ELF-1 (cell line): ENCODE data around the gene GSG1L.

Experiments
- DNase-seq: peaks from one replicate; pipeline ENCODE4 v3.0.0-alpha.2; 2016; ENCODE audit warnings: low read depth, low spot score

GSG1L gene

GRCh38 chr16:27852681-27853080, 210.8 kb downstream of the GSG1L start:
- peak; percentile 27 for DNase-seq

GRCh38 chr16:27852116-27852515, 211.4 kb downstream of the GSG1L start:
- no peak for DNase-seq

GRCh38 chr16:27851586-27851985, 211.9 kb downstream of the GSG1L start:
- DNase-seq, result no peak

- no peak for DNase-seq
Observed at GRCh38 chr16:27849621-27850020, 213.9 kb downstream of the GSG1L start.

GRCh38 chr16:27847030-27847550, 216.4 kb downstream of the GSG1L start:
- DNase-seq, result no peak

- no peak for DNase-seq
Observed at GRCh38 chr16:27844826-27845225, 218.7 kb downstream of the GSG1L start.

GRCh38 chr16:27843800-27844199, 219.7 kb downstream of the GSG1L start:
- DNase-seq, result no peak

- no peak for DNase-seq
Observed at GRCh38 chr16:27841911-27842310, 221.6 kb downstream of the GSG1L start.

- no peak for DNase-seq
Observed at GRCh38 chr16:27841061-27841801, 222.3 kb downstream of the GSG1L start.

GRCh38 chr16:27840311-27841060, 223.0 kb downstream of the GSG1L start:
- no peak for DNase-seq

GRCh38 chr16:27839419-27839818, 224.1 kb downstream of the GSG1L start:
- DNase-seq, result peak; percentile 36

GRCh38 chr16:27838536-27839175, 224.9 kb downstream of the GSG1L start:
- no peak for DNase-seq

- DNase-seq, result no peak
Observed at GRCh38 chr16:27829975-27830374, 233.5 kb downstream of the GSG1L start.

- DNase-seq, result no peak
Observed at GRCh38 chr16:27828671-27829070, 234.8 kb downstream of the GSG1L start.

GRCh38 chr16:27827765-27828164, 235.7 kb downstream of the GSG1L start:
- DNase-seq, result no peak

- no peak for DNase-seq
Observed at GRCh38 chr16:27826893-27827289, 236.6 kb downstream of the GSG1L start.

- DNase-seq, result no peak
Observed at GRCh38 chr16:27826081-27826892, 237.2 kb downstream of the GSG1L start.

GRCh38 chr16:27824786-27825185, 238.7 kb downstream of the GSG1L start:
- DNase-seq, result no peak

GRCh38 chr16:27824006-27824405, 239.5 kb downstream of the GSG1L start:
- no peak for DNase-seq

- DNase-seq, result no peak
Observed at GRCh38 chr16:27823421-27823820, 240.1 kb downstream of the GSG1L start.

GRCh38 chr16:27822996-27823395, 240.5 kb downstream of the GSG1L start:
- DNase-seq, result no peak

GRCh38 chr16:27822529-27822928, 241.0 kb downstream of the GSG1L start:
- DNase-seq, result no peak
